Activated CD4-positive, alpha-beta T cell treated with anti-CD3 and anti-CD28 coated beads, Interleukin-2, amount 10 ng/mL, durations not matched to agents 7 days and 5 days (primary cell): ENCODE results near the gene ABHD4. TPM values are rescaled to one million over a fixed set of nuclear protein-coding genes. Genes with fewer than 3 reads are reported as not detected.

ENCODE experiments used
- CTCF ChIA-PET: fragments of 350-600 bp; sonication (Branson Sonifier 250); formaldehyde crosslinking; loops from one replicate; lab custom pipeline; 2021; ENCODE audit warnings: antibody characterized with exemption; lab: Charles Lee
- POLR2A ChIA-PET: fragments of 350-600 bp; sonication (Branson Sonifier 250); formaldehyde crosslinking; loops from one replicate; lab custom pipeline; 2021; ENCODE audit warnings: antibody characterized with exemption; lab: Charles Lee
- DNase-seq: peaks from one replicate; pipeline ENCODE4 v3.0.0-alpha.2; 2020
- H3K27ac Mint-ChIP-seq: one replicate; pipeline ENCODE4 v1.8.0; 2021; ENCODE audit warnings: mild to moderate bottlenecking, moderate library complexity, mixed read lengths
- H3K27me3 Mint-ChIP-seq: one replicate; pipeline ENCODE4 v1.8.0; 2021; ENCODE audit warnings: mixed read lengths
- H3K36me3 Mint-ChIP-seq: one replicate; pipeline ENCODE4 v1.8.0; 2021; ENCODE audit warnings: low read depth, mixed read lengths
- H3K4me1 Mint-ChIP-seq: one replicate; pipeline ENCODE4 v1.8.0; 2021; ENCODE audit warnings: mixed read lengths
- H3K4me3 Mint-ChIP-seq: one replicate; pipeline ENCODE4 v1.8.0; 2021; ENCODE audit warnings: mild to moderate bottlenecking, moderate library complexity, mixed read lengths
- H3K9me3 Mint-ChIP-seq: one replicate; pipeline ENCODE4 v1.8.0; 2021; ENCODE audit warnings: mixed read lengths
- total RNA-seq, 2 experiments: library from RNA; stranded (reverse); gene quantifications; one replicate each; pipeline ENCODE4 v1.2.3, GENCODE V29; 2021

ABHD4 gene
- total RNA-seq, 2 experiments from 2014 or later = 8.3 to 10.4 TPM

GRCh38 chr14:22641846-22642245, 43.7 kb downstream of the ABHD4 start:
- no peak for DNase-seq
- Mint-ChIP-seq H3K9me3 (no peaks in the 10 kb centered on the region), H3K27ac (no peak overlapping the region), H3K36me3 (no peaks in the 10 kb centered on the region), H3K4me1 (peaks cover 2% of the 10 kb centered on the region), H3K27me3 (no peaks in the 10 kb centered on the region), H3K4me3 (no peak overlapping the region)
- POLR2A ChIA-PET = no interaction called here
- CTCF ChIA-PET = interaction anchor here (1.6 to 1.8 kb wide), 2 partner anchors 11 to 72 kb away, joined by 6 to 10 read pairs; no protein-coding TSS in a partner anchor

- no peaks in the 10 kb centered on the region for H3K36me3 Mint-ChIP-seq
- peaks cover 2% of the 10 kb centered on the region for H3K4me1 Mint-ChIP-seq
- POLR2A ChIA-PET = no interaction called here
- H3K9me3 Mint-ChIP-seq = no peaks in the 10 kb centered on the region
- H3K4me3 Mint-ChIP-seq = no peak within 1 kb of the TSS
- CTCF ChIA-PET = interaction anchor here (0.6 to 1.2 kb wide), 2 partner anchors 20 to 47 kb away, joined by 3 read pairs; no protein-coding TSS in a partner anchor
- no peak within 1 kb of the TSS for H3K27ac Mint-ChIP-seq
- no peaks in the 10 kb centered on the region for H3K27me3 Mint-ChIP-seq
- DNase-seq = no peak
Measured at GRCh38 chr14:22644305-22644635, 46.2 kb downstream of the ABHD4 start, which contains the start of gene OR6J1. Gene OR6J1 (minus strand): TSS chr14:22644352. CDS start chr14:22634811, 9,541 bp downstream.

- Mint-ChIP-seq H3K36me3 (no peaks in the 10 kb centered on the region), H3K4me3 (no peak overlapping the region), H3K27ac (no peak overlapping the region), H3K4me1 (peaks cover 10% of the 10 kb centered on the region), H3K9me3 (no peaks in the 10 kb centered on the region), H3K27me3 (no peaks in the 10 kb centered on the region)
- POLR2A ChIA-PET = no interaction called here
- DNase-seq = no peak
- CTCF ChIA-PET = interaction anchor here (1.0 to 2.1 kb wide), 2 partner anchors 48 to 76 kb away, joined by 4 to 6 read pairs; no protein-coding TSS in a partner anchor
Measured at GRCh38 chr14:22646570-22647254, 48.6 kb downstream of the ABHD4 start.

GRCh38 chr14:22648506-22648905, 50.4 kb downstream of the ABHD4 start:
- no peak overlapping the region for H3K27ac Mint-ChIP-seq
- ChIA-PET POLR2A (no interaction called here), CTCF (interaction anchor here (0.5 to 1.7 kb wide), 4 partner anchors 8 to 141 kb away, joined by 3 to 11 read pairs (median 4); no protein-coding TSS in a partner anchor)
- H3K36me3 Mint-ChIP-seq = no peaks in the 10 kb centered on the region
- no peaks in the 10 kb centered on the region for H3K27me3 Mint-ChIP-seq
- no peak for DNase-seq
- H3K4me1 Mint-ChIP-seq = peaks cover 10% of the 10 kb centered on the region
- no peak overlapping the region for H3K4me3 Mint-ChIP-seq
- no peaks in the 10 kb centered on the region for H3K9me3 Mint-ChIP-seq

GRCh38 chr14:22650046-22650739, 52.1 kb downstream of the ABHD4 start:
- Mint-ChIP-seq H3K4me3 (no peak overlapping the region), H3K27ac (no peak overlapping the region), H3K9me3 (no peaks in the 10 kb centered on the region), H3K27me3 (no peaks in the 10 kb centered on the region), H3K36me3 (no peaks in the 10 kb centered on the region), H3K4me1 (peaks cover 10% of the 10 kb centered on the region)
- no peak for DNase-seq
- POLR2A ChIA-PET = no interaction called here
- CTCF ChIA-PET = interaction anchor here (0.9 to 4.5 kb wide), 3 partner anchors 20 to 94 kb away, joined by 3 to 43 read pairs (median 3); no protein-coding TSS in a partner anchor

- Mint-ChIP-seq H3K9me3 (no peaks in the 10 kb centered on the region), H3K27me3 (no peaks in the 10 kb centered on the region), H3K36me3 (no peaks in the 10 kb centered on the region), H3K4me3 (no peak overlapping the region), H3K27ac (no peak overlapping the region), H3K4me1 (peaks cover 8% of the 10 kb centered on the region)
- DNase-seq = peak; percentile 14
- ChIA-PET CTCF (interaction anchor here (0.6 to 4.5 kb wide), 9 partner anchors 9 to 150 kb away, joined by 3 to 43 read pairs (median 3); partner anchors contain the start of gene DAD1), POLR2A (interaction anchor here (0.7 kb wide), 1 partner anchor 220 kb away, joined by 4 read pairs; no protein-coding TSS in a partner anchor)
Measured at GRCh38 chr14:22650960-22651521, 52.9 kb downstream of the ABHD4 start.

- no peaks in the 10 kb centered on the region for H3K27me3 Mint-ChIP-seq
- H3K4me1 Mint-ChIP-seq = peaks cover 9% of the 10 kb centered on the region
- H3K36me3 Mint-ChIP-seq = no peaks in the 10 kb centered on the region
- H3K27ac Mint-ChIP-seq = no peak overlapping the region
- CTCF ChIA-PET = interaction anchor here (0.9 to 4.5 kb wide), 8 partner anchors 9 to 95 kb away, joined by 3 to 43 read pairs (median 3); partner anchors contain the start of gene DAD1
- no peak overlapping the region for H3K4me3 Mint-ChIP-seq
- no peaks in the 10 kb centered on the region for H3K9me3 Mint-ChIP-seq
- POLR2A ChIA-PET = no interaction called here
- DNase-seq = no peak
Measured at GRCh38 chr14:22651586-22651985, 53.5 kb downstream of the ABHD4 start.

GRCh38 chr14:22653012-22653621, 55.0 kb downstream of the ABHD4 start:
- no peaks in the 10 kb centered on the region for H3K36me3 Mint-ChIP-seq
- no peak overlapping the region for H3K27ac Mint-ChIP-seq
- H3K9me3 Mint-ChIP-seq = no peaks in the 10 kb centered on the region
- H3K4me3 Mint-ChIP-seq = no peak overlapping the region
- ChIA-PET CTCF (interaction anchor here (1.0 to 4.5 kb wide), 10 partner anchors 11 to 675 kb away, joined by 3 to 43 read pairs (median 4); partner anchors contain the start of gene ABHD4), POLR2A (interaction anchor here (1.2 kb wide), 1 partner anchor 83 kb away, joined by 4 read pairs; no protein-coding TSS in a partner anchor)
- DNase-seq = peak; percentile 64
- H3K27me3 Mint-ChIP-seq = no peaks in the 10 kb centered on the region
- peaks cover 9% of the 10 kb centered on the region for H3K4me1 Mint-ChIP-seq

GRCh38 chr14:22656226-22656625, 58.1 kb downstream of the ABHD4 start:
- Mint-ChIP-seq H3K27ac (no peak overlapping the region), H3K4me3 (no peak overlapping the region), H3K36me3 (no peaks in the 10 kb centered on the region), H3K9me3 (no peaks in the 10 kb centered on the region), H3K27me3 (no peaks in the 10 kb centered on the region), H3K4me1 (peaks cover 4% of the 10 kb centered on the region)
- ChIA-PET POLR2A (no interaction called here), CTCF (interaction anchor here (1.1 kb wide), 1 partner anchor 86 kb away, joined by 7 read pairs; no protein-coding TSS in a partner anchor)
- no peak for DNase-seq

GRCh38 chr14:22656945-22657731, 59.0 kb downstream of the ABHD4 start:
- ChIA-PET CTCF (interaction anchor here (0.7 to 3.4 kb wide), 4 partner anchors 68 to 100 kb away, joined by 3 to 14 read pairs (median 6); partner anchors contain the start of gene DAD1), POLR2A (no interaction called here)
- no peaks in the 10 kb centered on the region for H3K36me3 Mint-ChIP-seq
- H3K4me1 Mint-ChIP-seq = peaks cover 1% of the 10 kb centered on the region
- no peaks in the 10 kb centered on the region for H3K27me3 Mint-ChIP-seq
- no peak for DNase-seq
- H3K27ac Mint-ChIP-seq = no peak overlapping the region
- no peak overlapping the region for H3K4me3 Mint-ChIP-seq
- H3K9me3 Mint-ChIP-seq = no peaks in the 10 kb centered on the region

GRCh38 chr14:22657861-22658260, 59.8 kb downstream of the ABHD4 start:
- DNase-seq = no peak
- no peaks in the 10 kb centered on the region for H3K36me3 Mint-ChIP-seq
- H3K27ac Mint-ChIP-seq = no peak overlapping the region
- H3K9me3 Mint-ChIP-seq = no peaks in the 10 kb centered on the region
- ChIA-PET CTCF (interaction anchor here (1.3 to 3.4 kb wide), 4 partner anchors 9 to 101 kb away, joined by 3 to 14 read pairs (median 4); partner anchors contain the start of gene DAD1), POLR2A (no interaction called here)
- peaks cover 1% of the 10 kb centered on the region for H3K4me1 Mint-ChIP-seq
- no peak overlapping the region for H3K4me3 Mint-ChIP-seq
- no peaks in the 10 kb centered on the region for H3K27me3 Mint-ChIP-seq
